ENCODE data around the gene TRIM74. TPM values are rescaled to one million over a fixed set of nuclear protein-coding genes. Genes with fewer than 3 reads are reported as not detected.
A peak's percentile ranks its signal among the peaks of the same experiment; 100 is the strongest.
"Not testable (repeated sequence)": the region's sequence is repeated elsewhere in the genome, so short reads cannot be mapped to it uniquely, and the experiment has no call there.

TRIM74 gene
- total RNA-seq, 1 experiment from 2014 or later = 1.0 TPM

DNA sequence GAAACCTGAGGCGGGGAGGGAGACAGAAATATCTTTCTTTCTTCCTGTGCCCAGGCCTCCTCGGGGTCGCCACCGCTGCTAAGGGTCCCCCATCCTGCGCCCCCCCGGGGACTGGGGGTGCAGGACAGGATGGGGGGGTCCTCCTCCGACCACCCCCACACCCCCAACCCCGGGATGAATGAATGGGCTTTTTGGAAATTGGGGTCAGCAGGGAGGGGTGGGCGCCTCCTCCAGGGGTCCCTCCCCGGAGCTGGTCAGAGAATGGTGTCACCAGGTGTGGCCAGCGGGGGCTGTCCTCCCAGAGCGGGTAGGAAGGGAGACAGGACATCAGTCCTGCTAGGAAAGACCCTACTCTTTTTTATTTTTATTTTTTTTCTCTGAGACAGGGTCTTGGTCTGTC, 7.2 kb upstream of the TRIM74 start:
- DNase-seq (ENCODE audit: low read depth, low spot score); H4K20me1 ChIP-seq (ENCODE audit: insufficient read depth); RAD21 ChIA-PET (ENCODE audit: low non-redundant PET in 1 of 2, low total read pairs in 2 of 2, uncharacterized antibody in 2 of 2, unreplicated experiment in 2 of 2); ATAC-seq; H2AFZ ChIP-seq (ENCODE audit: low read depth, low read length, poor library complexity, severe bottlenecking); H3K4me1 ChIP-seq (ENCODE audit: control insufficient read depth in 1 of 2, insufficient read depth in 2 of 2, low read length in 2 of 2); H3K79me2 ChIP-seq (ENCODE audit: insufficient read depth, low read length); H3K4me3 ChIP-seq (replicated peaks in 1 of 2; ENCODE audit: low read depth in 1 of 2, low read length in 2 of 2); H3K36me3 ChIP-seq (ENCODE audit: control insufficient read depth in 1 of 2, insufficient read depth in 2 of 2, low read length in 2 of 2); H3K9ac ChIP-seq (ENCODE audit: low read length); H3K9me2 ChIP-seq (ENCODE audit: insufficient read depth); H3K27me3 ChIP-seq (ENCODE audit: insufficient read depth, low read length); POLR2A ChIA-PET; BruUV-seq (replicated peaks); H3K4me2 ChIP-seq (ENCODE audit: low read length); CTCF ChIA-PET; H3K27ac ChIP-seq (ENCODE audit: low read depth, low read length); intact Hi-C loops (cut with micrococcal nuclease); H3K9me3 ChIP-seq (ENCODE audit: control insufficient read depth in 1 of 2, insufficient read depth in 1 of 2, low read depth in 1 of 2, low read length in 2 of 2): not testable (repeated sequence)

DNA sequence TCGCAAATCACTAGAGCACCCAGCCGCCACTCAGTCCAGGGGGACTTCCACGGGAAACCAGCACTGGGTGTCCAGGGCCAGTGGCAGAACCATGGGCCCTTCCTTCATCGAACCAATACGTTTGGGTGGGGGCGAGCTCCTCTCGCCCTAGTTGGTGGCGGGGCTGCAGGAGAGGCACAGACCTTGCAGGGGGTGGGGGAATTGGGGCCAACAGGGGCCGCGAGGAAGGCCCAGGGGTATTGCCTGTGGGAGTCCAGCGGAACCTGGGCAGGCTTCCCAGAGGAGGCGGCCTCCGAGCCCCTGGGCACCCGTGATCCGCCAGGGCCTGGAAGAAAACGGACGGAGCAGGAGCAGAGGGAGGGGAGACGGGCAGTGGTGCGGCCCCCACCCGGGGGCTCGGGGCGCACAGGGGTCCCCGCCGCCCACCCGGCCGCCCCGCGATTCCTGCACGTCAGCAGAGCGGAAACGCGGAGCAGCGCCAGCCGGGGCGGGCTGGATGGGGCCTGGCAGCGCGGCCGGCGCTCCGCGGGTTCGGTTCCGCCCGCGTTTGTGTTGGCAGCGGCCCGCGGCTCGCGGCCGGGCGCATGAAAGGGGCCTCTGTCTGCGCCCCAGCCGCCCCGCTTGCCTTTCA, 6.5 kb upstream of the TRIM74 start:
- H3K27me3 ChIP-seq (ENCODE audit: insufficient read depth, low read length); POLR2A ChIA-PET; intact Hi-C loops (cut with micrococcal nuclease); H3K36me3 ChIP-seq (ENCODE audit: control insufficient read depth in 1 of 2, insufficient read depth in 2 of 2, low read length in 2 of 2); BruUV-seq (replicated peaks); ATAC-seq; H3K4me1 ChIP-seq (ENCODE audit: control insufficient read depth in 1 of 2, insufficient read depth in 2 of 2, low read length in 2 of 2); H3K9me3 ChIP-seq (ENCODE audit: control insufficient read depth in 1 of 2, insufficient read depth in 1 of 2, low read depth in 1 of 2, low read length in 2 of 2); H3K4me2 ChIP-seq (ENCODE audit: low read length); DNase-seq (ENCODE audit: low read depth, low spot score); H3K79me2 ChIP-seq (ENCODE audit: insufficient read depth, low read length); H3K9ac ChIP-seq (ENCODE audit: low read length); H3K27ac ChIP-seq (ENCODE audit: low read depth, low read length); CTCF ChIA-PET; H3K4me3 ChIP-seq (replicated peaks in 1 of 2; ENCODE audit: low read depth in 1 of 2, low read length in 2 of 2); RAD21 ChIA-PET (ENCODE audit: low non-redundant PET in 1 of 2, low total read pairs in 2 of 2, uncharacterized antibody in 2 of 2, unreplicated experiment in 2 of 2); H3K9me2 ChIP-seq (ENCODE audit: insufficient read depth); H2AFZ ChIP-seq (ENCODE audit: low read depth, low read length, poor library complexity, severe bottlenecking); H4K20me1 ChIP-seq (ENCODE audit: insufficient read depth): not testable (repeated sequence)

DNA sequence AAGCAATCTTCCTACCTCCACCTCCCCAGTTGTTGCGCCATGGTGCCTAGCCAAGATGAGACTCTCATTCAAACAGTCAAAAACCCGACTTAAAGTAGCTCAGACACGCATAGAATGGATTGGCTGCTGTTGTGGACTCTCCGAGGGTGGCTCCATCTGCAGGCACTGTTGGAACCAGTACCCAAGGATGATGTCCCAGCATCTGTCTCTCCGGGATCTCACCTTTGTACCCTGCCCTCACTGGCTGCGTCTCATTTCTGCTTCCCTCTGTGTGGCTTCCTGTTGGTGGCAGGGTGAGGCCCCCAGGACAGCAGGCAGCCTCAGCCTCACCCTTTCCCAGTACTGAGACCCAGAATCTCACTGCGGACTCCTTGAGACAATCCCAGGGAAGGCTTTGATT, 5.5 kb upstream of the TRIM74 start:
- H3K79me2 ChIP-seq (ENCODE audit: insufficient read depth, low read length); H3K4me2 ChIP-seq (ENCODE audit: low read length); H3K4me3 ChIP-seq (replicated peaks in 1 of 2; ENCODE audit: low read depth in 1 of 2, low read length in 2 of 2); DNase-seq (ENCODE audit: low read depth, low spot score); H3K4me1 ChIP-seq (ENCODE audit: control insufficient read depth in 1 of 2, insufficient read depth in 2 of 2, low read length in 2 of 2); H2AFZ ChIP-seq (ENCODE audit: low read depth, low read length, poor library complexity, severe bottlenecking); H3K9me2 ChIP-seq (ENCODE audit: insufficient read depth); RAD21 ChIA-PET (ENCODE audit: low non-redundant PET in 1 of 2, low total read pairs in 2 of 2, uncharacterized antibody in 2 of 2, unreplicated experiment in 2 of 2); H3K9me3 ChIP-seq (ENCODE audit: control insufficient read depth in 1 of 2, insufficient read depth in 1 of 2, low read depth in 1 of 2, low read length in 2 of 2); H3K9ac ChIP-seq (ENCODE audit: low read length); H3K36me3 ChIP-seq (ENCODE audit: control insufficient read depth in 1 of 2, insufficient read depth in 2 of 2, low read length in 2 of 2); intact Hi-C loops (cut with micrococcal nuclease); CTCF ChIA-PET; H3K27me3 ChIP-seq (ENCODE audit: insufficient read depth, low read length); H3K27ac ChIP-seq (ENCODE audit: low read depth, low read length); H4K20me1 ChIP-seq (ENCODE audit: insufficient read depth); POLR2A ChIA-PET: not testable (repeated sequence)
- TSS peak; percentile 19 for BruUV-seq (replicated peaks)
- peak; percentile 10; the same call in 1 of the 2 replicates for ATAC-seq

DNA sequence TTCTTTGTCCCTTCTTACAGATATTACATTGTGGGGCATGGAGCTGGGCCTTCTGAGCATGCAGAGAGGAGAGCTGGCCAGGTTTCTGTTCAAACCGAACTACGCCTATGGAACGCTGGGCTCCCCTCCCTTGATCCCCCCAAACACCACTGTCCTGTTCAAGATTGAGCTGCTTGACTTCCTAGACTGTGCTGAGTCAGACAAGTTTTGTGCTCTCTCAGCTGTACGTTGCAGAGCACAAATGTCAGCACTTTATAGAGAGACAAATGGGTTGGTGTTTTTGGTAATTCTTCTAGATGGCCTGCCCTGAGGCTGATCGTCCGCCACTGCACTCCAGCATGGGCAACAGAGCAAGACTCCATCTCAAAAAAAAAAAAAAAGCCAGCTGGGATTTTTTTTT, 2.2 kb upstream of the TRIM74 start:
- H4K20me1 ChIP-seq (ENCODE audit: insufficient read depth); H3K4me1 ChIP-seq (ENCODE audit: control insufficient read depth in 1 of 2, insufficient read depth in 2 of 2, low read length in 2 of 2); H3K27me3 ChIP-seq (ENCODE audit: insufficient read depth, low read length); H3K9ac ChIP-seq (ENCODE audit: low read length); H3K9me3 ChIP-seq (ENCODE audit: control insufficient read depth in 1 of 2, insufficient read depth in 1 of 2, low read depth in 1 of 2, low read length in 2 of 2); CTCF ChIA-PET; intact Hi-C loops (cut with micrococcal nuclease); POLR2A ChIA-PET; H3K27ac ChIP-seq (ENCODE audit: low read depth, low read length); H3K4me2 ChIP-seq (ENCODE audit: low read length); DNase-seq (ENCODE audit: low read depth, low spot score); RAD21 ChIA-PET (ENCODE audit: low non-redundant PET in 1 of 2, low total read pairs in 2 of 2, uncharacterized antibody in 2 of 2, unreplicated experiment in 2 of 2); H3K9me2 ChIP-seq (ENCODE audit: insufficient read depth); H2AFZ ChIP-seq (ENCODE audit: low read depth, low read length, poor library complexity, severe bottlenecking); H3K4me3 ChIP-seq (replicated peaks in 1 of 2; ENCODE audit: low read depth in 1 of 2, low read length in 2 of 2); BruUV-seq (replicated peaks); H3K36me3 ChIP-seq (ENCODE audit: control insufficient read depth in 1 of 2, insufficient read depth in 2 of 2, low read length in 2 of 2); H3K79me2 ChIP-seq (ENCODE audit: insufficient read depth, low read length): not testable (repeated sequence)
- ATAC-seq = 0 out of 2 replicates have a peak, but pooled peaks have one; percentile 8

DNA sequence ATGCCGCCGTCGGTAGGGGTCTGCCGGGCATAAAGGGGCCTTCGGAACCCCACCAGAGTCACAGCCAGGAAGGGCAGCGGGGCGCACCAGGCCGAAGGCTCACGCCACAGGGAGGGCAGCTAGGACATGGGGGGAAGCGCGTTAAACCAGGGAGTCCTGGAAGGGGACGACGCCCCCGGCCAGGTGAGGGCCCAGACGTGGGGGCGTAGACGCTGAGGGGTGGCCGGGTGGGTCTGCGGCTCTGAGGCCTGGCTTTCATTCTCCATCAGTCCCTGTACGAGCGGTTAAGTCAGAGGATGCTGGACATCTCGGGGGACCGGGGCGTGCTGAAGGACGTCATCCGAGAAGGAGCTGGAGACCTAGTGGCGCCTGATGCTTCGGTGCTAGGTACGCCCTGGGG, 422 bp upstream of the TRIM74 start:
- H2AFZ ChIP-seq (ENCODE audit: low read depth, low read length, poor library complexity, severe bottlenecking); CTCF ChIA-PET; H3K79me2 ChIP-seq (ENCODE audit: insufficient read depth, low read length); H3K27me3 ChIP-seq (ENCODE audit: insufficient read depth, low read length); ATAC-seq; H3K9me2 ChIP-seq (ENCODE audit: insufficient read depth); intact Hi-C loops (cut with micrococcal nuclease); H4K20me1 ChIP-seq (ENCODE audit: insufficient read depth); DNase-seq (ENCODE audit: low read depth, low spot score); BruUV-seq (replicated peaks); H3K4me3 ChIP-seq (replicated peaks in 1 of 2; ENCODE audit: low read depth in 1 of 2, low read length in 2 of 2); H3K4me2 ChIP-seq (ENCODE audit: low read length); H3K9ac ChIP-seq (ENCODE audit: low read length); H3K36me3 ChIP-seq (ENCODE audit: control insufficient read depth in 1 of 2, insufficient read depth in 2 of 2, low read length in 2 of 2); H3K27ac ChIP-seq (ENCODE audit: low read depth, low read length); H3K9me3 ChIP-seq (ENCODE audit: control insufficient read depth in 1 of 2, insufficient read depth in 1 of 2, low read depth in 1 of 2, low read length in 2 of 2); H3K4me1 ChIP-seq (ENCODE audit: control insufficient read depth in 1 of 2, insufficient read depth in 2 of 2, low read length in 2 of 2); RAD21 ChIA-PET (ENCODE audit: low non-redundant PET in 1 of 2, low total read pairs in 2 of 2, uncharacterized antibody in 2 of 2, unreplicated experiment in 2 of 2); POLR2A ChIA-PET: not testable (repeated sequence)
